GM19324 (cell line): Measurements from ENCODE around the gene IL18RAP.

Experiments used
- ATAC-seq: cut with Tn5 transposase; IDR thresholded peaks from one replicate; pipeline ENCODE4 v1.9.1; 2021; ENCODE audit warnings: mild to moderate bottlenecking, moderate library complexity; ENCODE audit not compliant: unreplicated experiment, low FRiP score

Gene IL18RAP

DNA sequence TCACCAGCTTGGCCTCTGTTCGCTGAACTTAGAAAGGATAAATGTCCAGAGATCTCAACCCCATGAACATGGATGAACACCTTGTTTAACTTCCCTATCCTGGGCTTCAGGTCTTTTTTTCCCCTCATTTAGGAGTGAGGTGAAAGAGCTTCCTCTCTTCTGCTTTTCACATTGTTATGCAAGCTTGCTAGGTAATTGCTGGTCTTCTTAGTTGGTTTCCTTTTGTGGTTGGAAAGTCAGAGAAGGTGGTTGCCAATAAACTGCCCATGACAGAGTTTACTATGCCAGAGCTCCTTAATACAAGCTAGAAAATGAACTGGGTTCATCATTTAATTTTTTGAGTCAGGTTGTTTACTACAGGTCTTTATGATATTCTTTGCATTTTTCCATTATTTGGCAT is 66.7 kb downstream of the IL18RAP start:
- no peak for ATAC-seq

DNA sequence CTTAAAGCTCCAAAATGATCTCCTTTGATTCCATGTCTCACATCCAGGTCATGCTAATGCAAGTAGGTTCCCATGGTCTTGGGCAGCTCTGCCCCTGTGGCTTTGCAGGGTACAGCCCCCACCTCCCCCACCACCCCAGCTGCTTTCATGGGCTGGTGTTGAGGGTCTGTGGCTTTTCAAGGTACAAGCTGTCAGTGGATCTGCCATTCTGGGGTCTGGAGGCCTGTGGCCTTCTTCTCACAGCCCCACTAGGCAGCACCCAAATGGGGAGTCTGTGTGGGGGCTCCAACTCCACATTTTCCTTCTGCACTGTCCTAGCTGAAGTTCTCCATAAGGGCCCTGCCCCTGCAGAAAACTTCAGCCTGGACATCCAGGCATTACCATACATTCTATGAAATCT is 69.0 kb downstream of the IL18RAP start:
- ATAC-seq, result no peak

DNA sequence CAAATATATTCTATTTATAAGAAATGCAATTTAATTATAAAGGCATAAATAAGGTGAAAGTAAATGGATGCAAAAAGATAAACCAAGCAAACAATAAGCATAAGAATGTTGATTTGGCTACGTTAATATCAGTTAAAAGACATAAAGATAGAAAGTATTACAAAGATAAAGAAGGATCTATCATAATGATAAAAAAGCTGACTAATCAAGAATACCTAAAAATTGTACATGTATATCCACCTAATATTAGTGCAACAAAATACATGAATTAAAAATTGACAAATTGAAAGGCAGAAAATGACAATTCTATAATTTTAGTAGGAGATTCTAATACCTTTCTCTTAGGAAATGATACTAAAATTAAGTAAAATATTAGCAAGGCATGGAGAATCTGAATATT is 71.6 kb downstream of the IL18RAP start:
- ATAC-seq, result no peak

- ATAC-seq, result no peak
Observed at GRCh38 chr2:102498414-102498813, 75.5 kb downstream of the IL18RAP start.

GRCh38 chr2:102499558-102499957 is 76.6 kb downstream of the IL18RAP start:
- ATAC-seq, result no peak
